Motor neuron (in vitro differentiated cells): ENCODE results near the gene SHISA4. TPM values are rescaled to one million over a fixed set of nuclear protein-coding genes. Genes with fewer than 3 reads are reported as not detected.

Experiments used
- ATAC-seq, 8 experiments: fragments of 200-7000 bp; cut with Tn5 transposase; replicated peaks in 6 of 8; 2 replicates each; pipeline ENCODE4 v1.8.0; 2021; ENCODE audit warnings: mild to moderate bottlenecking in 8 of 8, moderate library complexity in 8 of 8
- H3K27ac ChIP-seq, 2 donors: fragments of 250-450 bp; sonication (Bioruptor Pico); 2 replicates each; pipeline ENCODE4 v1.9.0; 2021; ENCODE audit warnings: antibody characterized with exemption in 2 of 2, mild to moderate bottlenecking in 2 of 2, moderate library complexity in 1 of 2
- H3K4me1 ChIP-seq, 2 donors: fragments of 250-450 bp; sonication (Bioruptor Pico); replicated peaks in 1 of 2; 2 replicates each; pipeline ENCODE4 v1.6.1; 2021; ENCODE audit warnings: antibody characterized with exemption in 2 of 2, mild to moderate bottlenecking in 2 of 2, moderate library complexity in 1 of 2
- H3K4me3 ChIP-seq, 5 donors: fragments of 250-450 bp; sonication (Bioruptor Pico); 2 replicates each; pipeline ENCODE4 v1.9.0; 2021; ENCODE audit warnings: antibody characterized with exemption in 5 of 5, mild to moderate bottlenecking in 5 of 5, moderate library complexity in 4 of 5
- WGBS, 10 experiments: fragments of 450-650 bp; shearing (Covaris generic); methylation state at CpG; one replicate each; pipeline ENCODE4 v1.0.0; 2022; 5-methylcytosine and 5-hydroxymethylcytosine counted together
- in situ Hi-C, 9 experiments: fragments of 400-800 bp; cut with MboI; loops; one replicate each; pipeline ENCODE4 v1.15.0; 2021; ENCODE audit warnings: low sequenced_read_pairs in 9 of 9, low pct_unique_long_range_greater_than_20kb in 2 of 9; ENCODE audit not compliant: unreplicated experiment in 9 of 9
- total RNA-seq, 8 experiments: library from RNA; unstranded; fragments of 300-600 nt; gene quantifications; 2 replicates each; pipeline versions ENCODE4 v1.2.3 to v1.2.4, GENCODE V29; 2022

The SHISA4 gene
- total RNA-seq, 8 experiments from 2014 or later = 3.4 to 26.9 (median 7.6) TPM

DNA sequence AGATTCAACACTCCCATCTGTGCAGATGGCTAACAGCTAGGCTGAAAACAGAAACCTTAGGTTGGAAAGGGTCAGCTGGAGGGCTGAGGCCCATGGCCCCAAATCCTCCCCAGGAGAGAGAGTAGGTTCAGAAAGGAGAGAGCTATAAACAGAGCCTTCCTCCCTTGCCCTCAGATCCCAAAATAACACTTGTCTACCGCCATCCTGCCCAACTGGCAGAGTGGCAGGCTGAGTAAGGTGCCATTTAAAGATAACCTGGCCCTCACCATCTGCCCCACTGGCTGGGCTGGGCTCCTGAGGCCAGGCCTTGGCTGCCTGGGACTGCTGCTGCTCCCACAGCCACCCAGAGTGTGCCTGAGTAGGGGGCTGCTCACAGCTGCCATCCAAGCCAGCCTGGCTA lies 4.3 kb upstream of the SHISA4 start:
- ATAC-seq = no peak
- 100% methylated on average over 1 of the region's 1 CpG; no CpG with 5 or more reads in 7 of the 10 experiments for WGBS, 10 experiments
- H3K4me3 ChIP-seq = no peak overlapping the region
- H3K4me1 ChIP-seq = peaks cover 0 to 8% of the 10 kb centered on the region in 2 donors
- in situ Hi-C loops = loop anchor here in 5 of 9 experiments (25.0 kb wide), 3 partner anchors 103 to 253 kb away; partner anchors contain the start of genes ARL8A (in 4 of the 5), GPR37L1 (in 1 of the 5) and RNPEP (in 1 of the 5)
- no peak overlapping the region for H3K27ac ChIP-seq

DNA sequence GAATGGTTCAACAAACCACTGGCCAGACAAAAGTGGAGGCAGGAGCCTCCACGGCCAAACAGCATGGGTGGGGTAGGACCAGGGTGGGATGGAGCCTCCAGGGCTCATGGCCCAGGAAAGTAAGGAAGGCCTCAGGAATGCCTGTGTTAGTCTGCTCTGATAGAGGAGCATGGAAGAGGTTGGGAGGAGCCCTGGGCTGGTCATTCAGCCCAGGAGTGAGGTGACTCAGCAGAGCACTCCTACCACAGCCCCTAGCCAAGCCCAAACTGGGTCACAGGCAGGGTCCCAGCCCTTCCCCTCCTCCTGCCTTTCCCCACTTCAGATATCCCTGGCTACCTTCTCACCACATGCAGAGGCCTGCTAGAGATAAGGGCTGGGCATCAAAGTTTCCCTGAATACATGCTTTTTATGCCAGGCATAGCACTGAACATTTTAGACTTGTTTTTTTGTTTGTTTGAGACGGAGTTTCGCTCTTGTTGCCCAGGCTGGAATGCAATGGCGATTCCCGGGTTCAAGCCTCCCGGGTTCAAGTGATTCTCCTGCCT lies 3.1 kb upstream of the SHISA4 start:
- 83 to 100% (median 93%) methylated on average over 2 to 5 of the region's 6 CpGs; no CpG with 5 or more reads in 5 of the 10 experiments for WGBS, 10 experiments
- peak in 3 of 8 experiments; percentile 4 to 56 (median 32) for ATAC-seq
- in situ Hi-C loops = loop anchor here in 5 of 9 experiments (25.0 kb wide), 3 partner anchors 102 to 252 kb away; partner anchors contain the start of genes ARL8A (in 4 of the 5), GPR37L1 (in 1 of the 5) and RNPEP (in 1 of the 5)
- H3K4me3 ChIP-seq = no peak overlapping the region
- H3K4me1 ChIP-seq = peaks cover 0 to 10% of the 10 kb centered on the region in 2 donors
- no peak overlapping the region for H3K27ac ChIP-seq

DNA sequence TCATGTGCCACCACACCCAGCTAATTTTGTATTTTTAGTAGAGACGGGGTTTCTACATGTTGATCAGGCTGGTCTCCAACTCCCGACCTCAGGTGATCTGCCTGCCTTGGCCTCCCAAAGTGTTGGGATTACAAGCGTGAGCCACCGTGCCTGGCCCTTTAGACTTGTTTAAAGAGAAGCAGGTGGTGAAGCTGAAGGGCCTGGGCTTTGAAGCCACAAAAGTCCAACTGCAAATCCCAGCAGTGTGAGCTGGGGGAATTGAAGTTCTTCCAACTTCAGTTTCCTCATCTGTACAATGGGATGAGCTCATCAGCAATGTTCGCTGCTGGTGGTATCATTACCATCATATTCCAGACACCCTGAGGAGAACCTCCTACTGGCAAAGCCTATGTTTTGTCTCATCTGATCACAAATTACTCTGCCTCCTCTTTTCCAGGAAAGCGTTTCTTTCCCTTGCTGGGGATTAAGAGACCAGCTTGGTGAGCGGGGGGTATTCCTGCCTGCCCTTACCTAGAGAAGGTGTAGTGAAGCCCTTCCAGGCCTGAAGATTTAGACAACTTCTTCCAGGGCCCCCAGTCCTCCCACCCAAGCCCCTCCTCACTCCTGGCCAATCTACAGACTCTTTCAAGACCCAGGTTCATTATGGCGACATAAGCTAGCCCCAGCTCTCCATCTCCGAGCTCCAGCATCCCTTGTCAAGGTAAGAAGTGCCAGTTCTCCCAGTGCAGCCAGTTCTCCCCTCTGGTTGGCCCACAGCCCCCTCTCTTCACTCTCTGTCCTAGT lies 2.4 kb upstream of the SHISA4 start:
- in situ Hi-C loops = loop anchor here in 5 of 9 experiments (25.0 kb wide), 3 partner anchors 101 to 251 kb away; partner anchors contain the start of genes ARL8A (in 4 of the 5), GPR37L1 (in 1 of the 5) and RNPEP (in 1 of the 5)
- no peak for ATAC-seq
- no peak overlapping the region for H3K4me3 ChIP-seq
- no peak overlapping the region for H3K27ac ChIP-seq
- H3K4me1 ChIP-seq = peaks cover 0 to 10% of the 10 kb centered on the region in 2 donors
- 75 to 100% (median 90%) methylated on average over 1 to 9 of the region's 9 CpGs; no CpG with 5 or more reads in 1 of the 10 experiments for WGBS, 10 experiments

DNA sequence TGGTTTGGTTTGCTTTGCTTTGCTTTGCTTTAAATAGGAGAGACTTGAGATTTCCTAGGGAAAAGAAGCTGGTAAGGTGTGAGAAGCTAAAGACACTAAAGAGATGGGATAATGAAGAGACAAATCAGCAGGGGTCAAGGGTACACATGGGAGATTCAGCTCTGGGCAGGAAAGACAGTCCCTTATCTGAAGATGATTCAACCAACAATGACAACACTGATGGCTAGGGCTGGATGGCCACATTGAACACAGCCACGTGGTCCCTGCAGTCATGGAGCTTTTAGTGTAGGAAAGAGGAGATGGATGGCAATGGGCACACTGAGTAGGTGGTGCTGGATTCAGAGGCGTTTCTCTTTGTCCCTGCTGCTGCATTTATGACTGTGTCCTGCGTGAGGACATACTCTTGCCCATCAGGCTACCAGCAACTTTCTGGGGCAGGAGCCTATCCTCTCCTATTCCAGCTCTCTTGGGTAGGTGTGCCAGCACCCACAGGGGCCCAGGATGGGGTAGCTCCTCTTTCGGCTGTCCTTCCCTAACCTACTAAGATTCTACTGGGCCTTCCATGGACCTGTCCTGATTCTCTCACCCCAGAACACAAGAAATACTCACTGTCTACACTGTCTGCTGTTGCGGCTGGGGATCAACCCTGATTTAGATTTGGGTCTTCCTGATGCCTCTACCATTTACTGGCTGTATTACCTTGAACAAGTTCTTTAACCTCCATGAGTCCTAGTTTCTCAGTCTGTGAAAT lies 1.4 kb upstream of the SHISA4 start:
- no peak for ATAC-seq
- in situ Hi-C loops = loop anchor here in 5 of 9 experiments (25.0 kb wide), 3 partner anchors 100 to 250 kb away; partner anchors contain the start of genes ARL8A (in 4 of the 5), GPR37L1 (in 1 of the 5) and RNPEP (in 1 of the 5)
- WGBS, 10 experiments = 63 to 100% (median 84%) methylated on average over 1 to 4 of the region's 5 CpGs; no CpG with 5 or more reads in 1 of the 10 experiments
- peaks cover 0 to 10% of the 10 kb centered on the region in 2 donors for H3K4me1 ChIP-seq
- no peak overlapping the region for H3K4me3 ChIP-seq
- H3K27ac ChIP-seq = no peak overlapping the region

DNA sequence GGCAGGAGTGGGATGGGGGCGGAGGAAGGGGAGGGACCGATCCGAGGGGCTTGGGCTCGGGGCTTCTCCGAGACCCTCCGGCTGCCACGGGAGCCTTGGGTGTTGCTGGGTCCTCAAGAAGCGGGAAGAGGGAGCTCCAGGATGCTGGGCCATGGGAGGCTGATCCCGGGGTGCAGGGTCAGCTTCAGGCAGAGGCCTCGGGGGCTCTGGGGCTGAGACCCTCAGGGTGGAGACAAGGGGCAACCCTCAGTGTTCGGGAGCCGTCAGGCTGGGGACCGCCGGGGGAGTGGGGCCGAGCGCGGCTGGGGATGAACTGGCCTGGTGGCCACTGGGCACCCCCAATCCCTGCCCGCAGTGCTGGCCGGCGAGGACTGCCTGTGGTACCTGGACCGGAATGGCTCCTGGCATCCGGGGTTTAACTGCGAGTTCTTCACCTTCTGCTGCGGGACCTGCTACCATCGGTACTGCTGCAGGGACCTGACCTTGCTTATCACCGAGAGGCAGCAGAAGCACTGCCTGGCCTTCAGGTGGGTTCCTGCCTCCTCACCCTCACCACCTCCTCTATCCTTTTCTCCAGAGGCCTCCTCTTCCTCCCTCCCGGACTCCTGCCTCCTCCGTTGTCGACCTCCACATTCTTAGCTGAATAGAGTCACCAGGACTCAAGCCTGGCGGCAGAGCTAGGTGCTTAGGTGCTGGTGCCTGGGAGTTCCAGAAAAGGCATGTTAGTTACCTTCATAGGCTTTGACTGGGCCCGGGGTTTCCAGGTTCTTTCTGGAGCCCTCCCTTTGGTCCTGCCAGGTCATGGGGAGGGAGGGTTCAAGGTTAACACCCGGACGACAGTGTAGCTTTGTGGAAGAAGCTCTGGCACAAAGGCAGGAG lies 631 bp downstream of the SHISA4 start:
- ATAC-seq = peak in 1 of 8 experiments; percentile 7
- in situ Hi-C loops = loop anchor here in 5 of 9 experiments (25.0 kb wide), 3 partner anchors 98 to 248 kb away; partner anchors contain the start of genes ARL8A (in 4 of the 5), GPR37L1 (in 1 of the 5) and RNPEP (in 1 of the 5)
- Histone ChIP-seq H3K4me1 (peaks cover 0 to 10% of the 10 kb centered on the region in 2 donors), H3K4me3 (peak overlapping the region; percentile 23 to 42 (median 40)), H3K27ac (no peak overlapping the region)
- 30 to 78% (median 67%) methylated on average over 3 to 12 of the region's 33 CpGs; no CpG with 5 or more reads in 2 of the 10 experiments for WGBS, 10 experiments

DNA sequence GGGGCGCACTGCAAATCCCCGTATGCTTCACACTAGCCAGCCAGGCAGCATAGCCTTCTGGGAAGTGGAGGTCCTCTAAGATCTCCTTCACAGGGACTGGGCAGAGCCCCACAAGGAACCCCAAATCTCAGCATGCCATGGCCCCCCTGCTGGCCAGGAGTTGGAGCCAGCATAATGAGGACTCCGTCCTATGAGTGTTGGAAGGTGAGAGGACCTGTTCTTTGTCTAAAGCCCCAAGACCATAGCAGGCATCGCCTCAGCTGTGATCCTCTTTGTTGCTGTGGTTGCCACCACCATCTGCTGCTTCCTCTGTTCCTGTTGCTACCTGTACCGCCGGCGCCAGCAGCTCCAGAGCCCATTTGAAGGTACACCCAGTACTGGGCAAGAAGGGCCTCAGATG lies 1.5 kb downstream of the SHISA4 start:
- Histone ChIP-seq H3K27ac (no peak overlapping the region), H3K4me3 (no peak overlapping the region), H3K4me1 (peaks cover 0 to 10% of the 10 kb centered on the region in 2 donors)
- in situ Hi-C loops = loop anchor here in 6 of 9 experiments (10.0 to 25.0 kb wide), 4 partner anchors 97 to 247 kb away; partner anchors contain the start of genes ARL8A (in 4 of the 6), GPR37L1 (in 1 of the 6) and RNPEP (in 1 of the 6)
- ATAC-seq = no peak
- WGBS, 10 experiments = 80 to 100% (median 92%) methylated on average over 1 to 6 of the region's 7 CpGs; no CpG with 5 or more reads in 4 of the 10 experiments

DNA sequence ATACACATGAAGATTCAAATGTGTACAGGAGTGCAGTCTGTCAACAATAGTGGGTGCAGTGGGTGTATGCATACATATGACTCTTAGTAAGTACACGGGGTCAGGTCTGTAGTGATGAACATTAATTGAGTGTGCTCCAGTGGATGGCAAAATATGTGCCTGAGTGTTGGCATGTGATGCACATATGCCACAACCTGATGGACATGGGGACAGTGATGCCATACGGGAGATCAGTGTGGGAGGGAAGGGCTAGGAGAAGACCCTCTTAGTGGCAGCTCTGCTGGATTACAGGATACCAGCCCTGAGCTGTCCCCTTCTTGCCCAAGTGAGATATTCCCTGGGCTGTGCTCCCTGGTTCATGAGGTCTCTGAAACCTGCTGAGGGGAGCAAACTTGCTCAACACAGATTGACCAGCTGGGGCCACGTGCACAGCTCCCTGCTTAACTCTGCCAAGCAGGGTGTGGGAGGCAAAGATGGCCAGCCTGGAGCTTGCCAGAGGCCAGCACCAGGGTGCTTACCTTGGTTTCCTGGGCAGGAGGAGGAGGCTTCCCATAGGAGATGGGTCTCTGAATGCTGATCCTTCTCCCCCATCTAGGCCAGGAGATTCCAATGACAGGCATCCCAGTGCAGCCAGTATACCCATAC lies 2.2 kb downstream of the SHISA4 start:
- in situ Hi-C loops = loop anchor here in 6 of 9 experiments (10.0 to 25.0 kb wide), 4 partner anchors 96 to 246 kb away; partner anchors contain the start of genes ARL8A (in 4 of the 6), GPR37L1 (in 1 of the 6) and RNPEP (in 1 of the 6)
- Histone ChIP-seq H3K4me1 (peaks cover 0 to 10% of the 10 kb centered on the region in 2 donors), H3K4me3 (no peak overlapping the region), H3K27ac (no peak overlapping the region)
- no peak for ATAC-seq
- 58 to 100% (median 70%) methylated on average over 1 to 3 of the region's 3 CpGs; no CpG with 5 or more reads in 2 of the 10 experiments for WGBS, 10 experiments

DNA sequence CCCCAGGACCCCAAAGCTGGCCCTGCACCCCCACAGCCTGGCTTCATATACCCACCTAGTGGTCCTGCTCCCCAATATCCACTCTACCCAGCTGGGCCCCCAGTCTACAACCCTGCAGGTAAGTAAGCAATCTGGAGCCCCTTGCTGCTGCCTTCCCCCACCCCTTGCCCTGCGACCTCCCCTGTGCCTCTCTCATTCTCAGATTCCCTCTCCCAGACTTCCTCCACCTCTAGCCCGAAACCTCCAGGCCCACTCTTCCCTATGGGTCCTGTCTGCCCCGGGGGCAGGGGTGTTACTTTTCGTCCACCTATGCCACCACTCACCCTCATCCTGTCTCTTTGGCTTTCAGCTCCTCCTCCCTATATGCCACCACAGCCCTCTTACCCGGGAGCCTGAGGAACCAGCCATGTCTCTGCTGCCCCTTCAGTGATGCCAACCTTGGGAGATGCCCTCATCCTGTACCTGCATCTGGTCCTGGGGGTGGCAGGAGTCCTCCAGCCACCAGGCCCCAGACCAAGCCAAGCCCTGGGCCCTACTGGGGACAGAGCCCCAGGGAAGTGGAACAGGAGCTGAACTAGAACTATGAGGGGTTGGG lies 2.9 kb downstream of the SHISA4 start:
- WGBS, 10 experiments = 59 to 75% (median 64%) methylated on average over 3 to 5 of the region's 5 CpGs; no CpG with 5 or more reads in 7 of the 10 experiments
- in situ Hi-C loops = loop anchor here in 6 of 9 experiments (10.0 to 25.0 kb wide), 4 partner anchors 96 to 246 kb away; partner anchors contain the start of genes ARL8A (in 4 of the 6), GPR37L1 (in 1 of the 6) and RNPEP (in 1 of the 6)
- no peak overlapping the region for H3K4me3 ChIP-seq
- no peak for ATAC-seq
- H3K27ac ChIP-seq = no peak overlapping the region
- H3K4me1 ChIP-seq = peaks cover 0 to 13% of the 10 kb centered on the region in 2 donors

DNA sequence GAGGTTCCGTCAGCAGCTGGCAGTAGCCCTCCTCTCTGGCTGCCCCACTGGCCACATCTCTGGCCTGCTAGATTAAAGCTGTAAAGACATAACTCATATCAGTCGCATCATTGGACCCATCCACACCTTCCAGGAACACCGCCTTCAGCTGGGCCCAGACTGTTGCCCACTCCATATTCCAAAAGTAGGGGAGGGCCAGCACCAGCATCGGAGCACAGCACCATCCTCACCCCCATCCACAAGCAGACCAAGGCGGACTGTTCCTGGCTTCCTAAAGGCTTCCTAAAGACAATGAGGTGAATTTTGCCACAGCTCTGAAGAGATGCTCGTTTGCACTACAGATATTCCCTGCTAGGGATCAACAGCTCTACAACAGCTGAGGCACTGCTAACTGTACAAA lies 3.5 kb downstream of the SHISA4 start:
- in situ Hi-C loops = loop anchor here in 6 of 9 experiments (10.0 to 25.0 kb wide), 4 partner anchors 95 to 245 kb away; partner anchors contain the start of genes ARL8A (in 4 of the 6), GPR37L1 (in 1 of the 6) and RNPEP (in 1 of the 6)
- ATAC-seq = no peak
- 72 to 100% (median 78%) methylated on average over 1 to 6 of the region's 6 CpGs; no CpG with 5 or more reads in 4 of the 10 experiments for WGBS, 10 experiments
- Histone ChIP-seq H3K27ac (no peak overlapping the region), H3K4me1 (peaks cover 0 to 13% of the 10 kb centered on the region in 2 donors), H3K4me3 (no peak overlapping the region)

DNA sequence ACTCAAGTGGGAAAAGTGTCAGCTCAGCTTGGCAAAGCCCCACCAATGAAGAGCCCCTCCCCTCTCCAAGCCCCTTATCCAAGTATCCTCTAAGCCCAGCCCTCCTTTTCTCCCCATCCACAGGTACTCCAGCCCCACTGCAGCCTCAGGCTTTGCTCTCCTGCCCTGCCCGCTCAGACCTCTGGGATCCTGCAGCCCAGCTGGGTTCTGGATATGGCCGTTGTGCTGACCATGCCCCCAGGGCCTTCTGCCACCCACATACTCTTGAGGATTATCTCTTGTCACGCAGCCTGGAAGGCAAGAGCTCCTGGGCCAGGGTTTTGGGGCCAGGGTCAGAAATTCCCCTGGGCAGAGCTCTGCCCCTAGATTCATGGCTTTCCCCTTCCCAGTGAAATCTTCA lies 4.7 kb downstream of the SHISA4 start:
- Histone ChIP-seq H3K4me1 (peaks cover 0 to 12% of the 10 kb centered on the region in 2 donors), H3K4me3 (no peak overlapping the region), H3K27ac (no peak overlapping the region)
- 0 to 100% (median 73%) methylated on average over 1 to 2 of the region's 3 CpGs; no CpG with 5 or more reads in 5 of the 10 experiments for WGBS, 10 experiments
- in situ Hi-C loops = loop anchor here in 6 of 9 experiments (10.0 to 25.0 kb wide), 4 partner anchors 94 to 244 kb away; partner anchors contain the start of genes ARL8A (in 4 of the 6), GPR37L1 (in 1 of the 6) and RNPEP (in 1 of the 6)
- ATAC-seq = no peak
